Cerebellar nuclear complex (tissue), 1 donor: ENCODE results near the gene MSRB1.
"Not testable (repeated sequence)": the region's sequence is repeated elsewhere in the genome, so short reads cannot be mapped to it uniquely, and the experiment has no call there.

Experiments used
- DNase-seq, 2 experiments: peaks; one replicate each; lab custom pipeline; 2025; lab: John Stamatoyannopoulos, UW

Gene MSRB1

GRCh38 chr16:1938910-1939309 lies 4.1 kb downstream of the MSRB1 start:
- DNase-seq: no peak

GRCh38 chr16:1938316-1938715 lies 4.7 kb downstream of the MSRB1 start:
- no peak for DNase-seq

- no peak for DNase-seq
Observed at GRCh38 chr16:1936945-1937479, 6.0 kb downstream of the MSRB1 start.

GRCh38 chr16:1933097-1933661 lies 9.8 kb downstream of the MSRB1 start:
- DNase-seq: no peak

- no peak for DNase-seq
Observed at GRCh38 chr16:1932050-1933028, 10.7 kb downstream of the MSRB1 start.

- no peak for DNase-seq
Observed at GRCh38 chr16:1930338-1930720, 12.7 kb downstream of the MSRB1 start.

- DNase-seq: no peak
Observed at GRCh38 chr16:1929578-1930337, 13.2 kb downstream of the MSRB1 start.

GRCh38 chr16:1929105-1929504 lies 13.9 kb downstream of the MSRB1 start:
- no peak for DNase-seq

- no peak for DNase-seq
Observed at GRCh38 chr16:1926271-1926670, 16.7 kb downstream of the MSRB1 start.

GRCh38 chr16:1924095-1924494 lies 18.9 kb downstream of the MSRB1 start:
- DNase-seq: no peak

- no peak for DNase-seq
Observed at GRCh38 chr16:1923299-1924034, 19.5 kb downstream of the MSRB1 start.

GRCh38 chr16:1922357-1922756 lies 20.6 kb downstream of the MSRB1 start:
- DNase-seq: no peak

- DNase-seq: no peak
Observed at GRCh38 chr16:1920727-1921171, 22.2 kb downstream of the MSRB1 start.

- DNase-seq: not testable (repeated sequence)
Observed at GRCh38 chr16:1920122-1920521, 22.9 kb downstream of the MSRB1 start.

- DNase-seq: no peak
Observed at GRCh38 chr16:1919327-1919998, 23.5 kb downstream of the MSRB1 start.

GRCh38 chr16:1918351-1919326 lies 24.4 kb downstream of the MSRB1 start, which contains the start of gene HS3ST6:
Gene HS3ST6 (minus strand): TSS chr16:1918415. CDS start chr16:1918323, 92 bp downstream.
- DNase-seq: no peak

- no peak for DNase-seq
Observed at GRCh38 chr16:1917665-1918350, 25.2 kb downstream of the MSRB1 start.

- DNase-seq: no peak
Observed at GRCh38 chr16:1917056-1917664, 25.8 kb downstream of the MSRB1 start.

- no peak for DNase-seq
Observed at GRCh38 chr16:1916640-1916990, 26.4 kb downstream of the MSRB1 start.
